ENCODE data around the gene FSTL3.
"Not testable (repeated sequence)": the region's sequence is repeated elsewhere in the genome, so short reads cannot be mapped to it uniquely, and the experiment has no call there.

The FSTL3 gene

GRCh38 chr19:723714-724113, 47.5 kb downstream of the FSTL3 start:
- H3K4me1 ChIP-seq (ENCODE audit: control insufficient read depth in 1 of 2, insufficient read depth in 2 of 2, low read length in 2 of 2), result peaks cover 0 to 20% of the 10 kb centered on the region in 2 donors
- H3K9me3 ChIP-seq (ENCODE audit: control insufficient read depth in 1 of 2, low read length in 2 of 2), result no peaks in the 10 kb centered on the region
- H3K27me3 ChIP-seq (ENCODE audit: low read depth, low read length), result no peaks in the 10 kb centered on the region
- H3K27ac ChIP-seq (ENCODE audit: low read length), result no peak overlapping the region
- peaks cover 0 to 7% of the 10 kb centered on the region in 2 donors for H3K36me3 ChIP-seq (ENCODE audit: control insufficient read depth in 1 of 2, insufficient read depth in 2 of 2, low read length in 2 of 2)
- no peak overlapping the region for H3K4me3 ChIP-seq (ENCODE audit: low read depth in 1 of 2, low read length in 2 of 2)

GRCh38 chr19:725461-726089, 49.4 kb downstream of the FSTL3 start:
- no peak overlapping the region for H3K4me3 ChIP-seq (ENCODE audit: low read depth in 1 of 2, low read length in 2 of 2)
- no peak overlapping the region for H3K27ac ChIP-seq (ENCODE audit: low read length)

GRCh38 chr19:726993-727956, 51.1 kb downstream of the FSTL3 start:
- H3K27me3 ChIP-seq (ENCODE audit: low read depth, low read length), result no peaks in the 10 kb centered on the region
- peaks cover 0 to 6% of the 10 kb centered on the region in 2 donors for H3K4me1 ChIP-seq (ENCODE audit: control insufficient read depth in 1 of 2, insufficient read depth in 2 of 2, low read length in 2 of 2)
- H3K9me3 ChIP-seq (ENCODE audit: control insufficient read depth in 1 of 2, low read length in 2 of 2), result no peaks in the 10 kb centered on the region
- H3K4me3 ChIP-seq (ENCODE audit: low read depth in 1 of 2, low read length in 2 of 2), result no peak overlapping the region
- H3K36me3 ChIP-seq (ENCODE audit: control insufficient read depth in 1 of 2, insufficient read depth in 2 of 2, low read length in 2 of 2), result peaks cover 0 to 7% of the 10 kb centered on the region in 2 donors
- no peak overlapping the region for H3K27ac ChIP-seq (ENCODE audit: low read length)

More at GRCh38 chr19:725461-726089, 49.4 kb downstream of the FSTL3 start:
- Histone ChIP-seq H3K9me3 (ENCODE audit: control insufficient read depth in 1 of 2, low read length in 2 of 2) (no peaks in the 10 kb centered on the region), H3K4me1 (ENCODE audit: control insufficient read depth in 1 of 2, insufficient read depth in 2 of 2, low read length in 2 of 2) (peaks cover 0 to 10% of the 10 kb centered on the region in 2 donors), H3K27me3 (ENCODE audit: low read depth, low read length) (no peaks in the 10 kb centered on the region), H3K36me3 (ENCODE audit: control insufficient read depth in 1 of 2, insufficient read depth in 2 of 2, low read length in 2 of 2) (peaks cover 0 to 7% of the 10 kb centered on the region in 2 donors)

GRCh38 chr19:728011-728410, 51.8 kb downstream of the FSTL3 start:
- Histone ChIP-seq H3K36me3 (ENCODE audit: control insufficient read depth in 1 of 2, insufficient read depth in 2 of 2, low read length in 2 of 2) (peaks cover 0 to 7% of the 10 kb centered on the region in 2 donors), H3K9me3 (ENCODE audit: control insufficient read depth in 1 of 2, low read length in 2 of 2) (no peaks in the 10 kb centered on the region), H3K27ac (ENCODE audit: low read length) (no peak overlapping the region), H3K4me1 (ENCODE audit: control insufficient read depth in 1 of 2, insufficient read depth in 2 of 2, low read length in 2 of 2) (no peaks in the 10 kb centered on the region), H3K27me3 (ENCODE audit: low read depth, low read length) (no peaks in the 10 kb centered on the region), H3K4me3 (ENCODE audit: low read depth in 1 of 2, low read length in 2 of 2) (no peak overlapping the region)

- not testable (repeated sequence) for H3K36me3 ChIP-seq (ENCODE audit: control insufficient read depth in 1 of 2, insufficient read depth in 2 of 2, low read length in 2 of 2); H3K9me3 ChIP-seq (ENCODE audit: control insufficient read depth in 1 of 2, low read length in 2 of 2); H3K4me3 ChIP-seq (ENCODE audit: low read depth in 1 of 2, low read length in 2 of 2); H3K4me1 ChIP-seq (ENCODE audit: control insufficient read depth in 1 of 2, insufficient read depth in 2 of 2, low read length in 2 of 2); H3K27ac ChIP-seq (ENCODE audit: low read length); H3K27me3 ChIP-seq (ENCODE audit: low read depth, low read length)
These were observed 53.4 kb downstream of the FSTL3 start for GRCh38 chr19:729564-729963.

GRCh38 chr19:729965-730668, 53.9 kb downstream of the FSTL3 start:
- H3K36me3 ChIP-seq (ENCODE audit: control insufficient read depth in 1 of 2, insufficient read depth in 2 of 2, low read length in 2 of 2), result peaks cover 0 to 7% of the 10 kb centered on the region in 2 donors
- no peak overlapping the region for H3K4me3 ChIP-seq (ENCODE audit: low read depth in 1 of 2, low read length in 2 of 2)
- no peaks in the 10 kb centered on the region for H3K9me3 ChIP-seq (ENCODE audit: control insufficient read depth in 1 of 2, low read length in 2 of 2)
- peaks cover 0 to 4% of the 10 kb centered on the region in 2 donors for H3K4me1 ChIP-seq (ENCODE audit: control insufficient read depth in 1 of 2, insufficient read depth in 2 of 2, low read length in 2 of 2)
- no peaks in the 10 kb centered on the region for H3K27me3 ChIP-seq (ENCODE audit: low read depth, low read length)
- no peak overlapping the region for H3K27ac ChIP-seq (ENCODE audit: low read length)

GRCh38 chr19:731000-731399, 54.8 kb downstream of the FSTL3 start:
- peaks cover 0 to 7% of the 10 kb centered on the region in 2 donors for H3K36me3 ChIP-seq (ENCODE audit: control insufficient read depth in 1 of 2, insufficient read depth in 2 of 2, low read length in 2 of 2)
- H3K4me1 ChIP-seq (ENCODE audit: control insufficient read depth in 1 of 2, insufficient read depth in 2 of 2, low read length in 2 of 2), result peaks cover 0 to 4% of the 10 kb centered on the region in 2 donors
- no peak overlapping the region for H3K27ac ChIP-seq (ENCODE audit: low read length)
- no peaks in the 10 kb centered on the region for H3K27me3 ChIP-seq (ENCODE audit: low read depth, low read length)
- H3K9me3 ChIP-seq (ENCODE audit: control insufficient read depth in 1 of 2, low read length in 2 of 2), result no peaks in the 10 kb centered on the region
- no peak overlapping the region for H3K4me3 ChIP-seq (ENCODE audit: low read depth in 1 of 2, low read length in 2 of 2)

- no peaks in the 10 kb centered on the region for H3K9me3 ChIP-seq (ENCODE audit: control insufficient read depth in 1 of 2, low read length in 2 of 2)
- no peak overlapping the region for H3K27ac ChIP-seq (ENCODE audit: low read length)
- no peaks in the 10 kb centered on the region for H3K27me3 ChIP-seq (ENCODE audit: low read depth, low read length)
- H3K4me1 ChIP-seq (ENCODE audit: control insufficient read depth in 1 of 2, insufficient read depth in 2 of 2, low read length in 2 of 2), result peaks cover 0 to 4% of the 10 kb centered on the region in 2 donors
- peaks cover 0 to 7% of the 10 kb centered on the region in 2 donors for H3K36me3 ChIP-seq (ENCODE audit: control insufficient read depth in 1 of 2, insufficient read depth in 2 of 2, low read length in 2 of 2)
- H3K4me3 ChIP-seq (ENCODE audit: low read depth in 1 of 2, low read length in 2 of 2), result no peak overlapping the region
These were observed 56.2 kb downstream of the FSTL3 start for GRCh38 chr19:732148-733069.

Data from muscle layer of duodenum (tissue), 2 donors.